Esophagus squamous epithelium (tissue), 4 donors: ENCODE results near the gene CSTPP1.

ENCODE experiments used
- CTCF ChIP-seq, 6 experiments: fragments of 450-650 bp in 4 of 6; fragments of 200-600 bp in 2 of 6; sonication (generic) in 2 of 6; IDR thresholded peaks; one replicate each; pipeline ENCODE4 v1.5.1; 2016 to 2019; ENCODE audit warnings: antibody characterized with exemption in 6 of 6, mild to moderate bottlenecking in 4 of 6, moderate library complexity in 4 of 6
- POLR2A ChIP-seq, 4 donors: fragments of 450-650 bp; IDR thresholded peaks; one replicate each; pipeline ENCODE4 v1.6.1; 2017; ENCODE audit warnings: antibody characterized with exemption in 4 of 4, mild to moderate bottlenecking in 4 of 4, moderate library complexity in 3 of 4

- TF ChIP-seq CTCF (IDR thresholded peaks at IDR 0.05) = no peak
- no peak for TF ChIP-seq POLR2A (IDR thresholded peaks at IDR 0.05)
Observed at GRCh38 chr11:47132490-47132889, 195.9 kb downstream of the CSTPP1 start.
